PC-9 (cell line): ENCODE results near the gene FARS2. TPM values are rescaled to one million over a fixed set of nuclear protein-coding genes. Genes with fewer than 3 reads are reported as not detected.

ENCODE experiments used
- BruUV-seq: library from RNA; stranded (reverse); fragments of 400-500 nt; replicated peaks from 2 replicates; lab custom pipeline; 2021; lab: Mats Ljungman, UMichigan
- CTCF ChIA-PET: fragments of 300-600 bp; sonication (Branson Sonifier 250); formaldehyde crosslinking; loops from one replicate; lab custom pipeline; 2022; ENCODE audit warnings: antibody characterized with exemption; lab: Charles Lee
- POLR2A ChIA-PET: fragments of 300-600 bp; sonication (Branson Sonifier 250); formaldehyde crosslinking; loops from one replicate; lab custom pipeline; 2022; ENCODE audit warnings: antibody characterized with exemption; ENCODE audit not compliant: unreplicated experiment; lab: Charles Lee
- DNase-seq, 2 experiments: peaks; one replicate each; pipeline versions ENCODE4 v3.0.0 to v3.0.0-alpha.2; 2015 to 2022; ENCODE audit warnings: mixed read lengths in 1 of 2
- H2AFZ ChIP-seq: fragments of 200-600 bp; sonication (generic); 2 replicates; pipeline ENCODE4 v1.8.1; 2017; ENCODE audit warnings: antibody characterized with exemption
- H3F3A ChIP-seq: fragments of 200-600 bp; sonication (generic); 2 replicates; pipeline ENCODE4 v1.8.1; 2017; ENCODE audit warnings: antibody characterized with exemption, mild to moderate bottlenecking, low read depth; ENCODE audit not compliant: insufficient read depth
- H3K27ac ChIP-seq: fragments of 200-600 bp; sonication (generic); 2 replicates; pipeline ENCODE4 v1.6.1; 2016; ENCODE audit warnings: mixed run types
- H3K27me3 ChIP-seq: fragments of 200-600 bp; sonication (generic); 2 replicates; pipeline ENCODE4 v1.6.1; 2016; ENCODE audit warnings: low read depth, mixed run types; ENCODE audit not compliant: insufficient read depth
- H3K36me3 ChIP-seq: fragments of 200-600 bp; sonication (generic); 2 replicates; pipeline ENCODE4 v1.6.1; 2016; ENCODE audit warnings: low read depth, mixed run types
- H3K4me1 ChIP-seq: fragments of 200-600 bp; sonication (generic); replicated peaks from 2 replicates; pipeline ENCODE4 v1.6.1; 2016; ENCODE audit warnings: mixed run types; ENCODE audit not compliant: insufficient read depth
- H3K4me2 ChIP-seq: fragments of 200-600 bp; sonication (generic); 2 replicates; pipeline ENCODE4 v1.6.1; 2017; ENCODE audit warnings: mixed run types
- H3K4me3 ChIP-seq: fragments of 200-600 bp; sonication (generic); 2 replicates; pipeline ENCODE4 v1.6.1; 2016; ENCODE audit warnings: mixed run types
- H3K79me2 ChIP-seq: fragments of 200-600 bp; sonication (generic); 2 replicates; pipeline ENCODE4 v1.6.1; 2017; ENCODE audit warnings: low read depth, mixed run types
- H3K9me2 ChIP-seq: fragments of 200-600 bp; sonication (generic); 2 replicates; pipeline ENCODE4 v1.8.1; 2017; ENCODE audit warnings: mild to moderate bottlenecking; ENCODE audit not compliant: insufficient read depth
- H3K9me3 ChIP-seq: fragments of 200-600 bp; sonication (generic); 2 replicates; pipeline ENCODE4 v1.8.1; 2016; ENCODE audit warnings: low read depth; ENCODE audit not compliant: insufficient read depth
- H4K20me1 ChIP-seq: fragments of 200-600 bp; sonication (generic); 2 replicates; pipeline ENCODE4 v1.8.1; 2017; ENCODE audit not compliant: insufficient read depth
- EZH2 ChIP-seq: fragments of 200-600 bp; sonication (generic); IDR thresholded peaks from 2 replicates; pipeline ENCODE4 v1.8.0; 2017; ENCODE audit warnings: antibody characterized with exemption, low read depth
- intact Hi-C: fragments of 100-400 bp; cut with micrococcal nuclease; formaldehyde crosslinking; loops from one replicate; pipeline ENCODE4 v1.10.0; 2022; ENCODE audit not compliant: unreplicated experiment
- total RNA-seq: library from RNA; stranded (reverse); gene quantifications from 2 replicates; pipeline ENCODE4 v1.2.3, GENCODE V29; 2021
- TF ChIP-seq, protein P1 (sequence below): fragments of 200-600 bp; sonication (generic); conservative IDR thresholded peaks from 2 replicates; pipeline ENCODE4 v1.6.1; 2017; ENCODE audit warnings: mixed run types, antibody characterized with exemption, mild to moderate bottlenecking, moderate library complexity

Gene FARS2
- total RNA-seq, 1 experiment from 2014 or later, result 26.7 TPM

DNA sequence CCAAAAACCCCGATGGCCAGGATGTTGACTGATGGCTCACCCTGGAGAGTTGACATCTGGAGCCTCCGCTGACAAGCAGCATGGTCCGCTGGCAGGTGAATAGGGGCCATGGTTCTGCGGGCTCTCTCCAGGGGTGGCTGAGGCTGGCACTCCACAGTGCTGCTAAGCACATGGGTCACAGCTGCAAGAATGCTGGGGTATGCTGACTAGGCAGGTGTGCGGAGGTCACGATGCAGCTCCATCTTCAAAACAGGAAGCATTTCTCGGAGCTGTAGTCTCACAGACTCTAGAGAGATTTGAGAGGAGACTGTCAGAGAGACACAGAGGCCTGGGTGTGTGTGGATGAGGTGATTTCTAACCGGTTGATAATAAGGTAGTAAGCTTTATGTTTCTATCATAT is 403.9 kb downstream of the FARS2 start:
- ChIA-PET CTCF (no interaction called here), POLR2A (interaction anchor here (0.6 kb wide), 1 partner anchor 11 kb away, joined by 5 read pairs; no protein-coding TSS in a partner anchor)
- Histone ChIP-seq H3K4me1 (no peaks in the 10 kb centered on the region), H3K9me3 (no peaks in the 10 kb centered on the region), H3K79me2 (no peaks in the 10 kb centered on the region), H3K4me3 (no peak overlapping the region), H3K9me2 (no peaks in the 10 kb centered on the region), H3K27me3 (no peaks in the 10 kb centered on the region), H3K27ac (no peak overlapping the region), H3K4me2 (no peak overlapping the region), H3F3A (no peaks in the 10 kb centered on the region), H4K20me1 (no peaks in the 10 kb centered on the region), H2AFZ (no peak overlapping the region), H3K36me3 (no peaks in the 10 kb centered on the region)
- no peak for TF ChIP-seq EZH2
- TF ChIP-seq, protein P1, sequence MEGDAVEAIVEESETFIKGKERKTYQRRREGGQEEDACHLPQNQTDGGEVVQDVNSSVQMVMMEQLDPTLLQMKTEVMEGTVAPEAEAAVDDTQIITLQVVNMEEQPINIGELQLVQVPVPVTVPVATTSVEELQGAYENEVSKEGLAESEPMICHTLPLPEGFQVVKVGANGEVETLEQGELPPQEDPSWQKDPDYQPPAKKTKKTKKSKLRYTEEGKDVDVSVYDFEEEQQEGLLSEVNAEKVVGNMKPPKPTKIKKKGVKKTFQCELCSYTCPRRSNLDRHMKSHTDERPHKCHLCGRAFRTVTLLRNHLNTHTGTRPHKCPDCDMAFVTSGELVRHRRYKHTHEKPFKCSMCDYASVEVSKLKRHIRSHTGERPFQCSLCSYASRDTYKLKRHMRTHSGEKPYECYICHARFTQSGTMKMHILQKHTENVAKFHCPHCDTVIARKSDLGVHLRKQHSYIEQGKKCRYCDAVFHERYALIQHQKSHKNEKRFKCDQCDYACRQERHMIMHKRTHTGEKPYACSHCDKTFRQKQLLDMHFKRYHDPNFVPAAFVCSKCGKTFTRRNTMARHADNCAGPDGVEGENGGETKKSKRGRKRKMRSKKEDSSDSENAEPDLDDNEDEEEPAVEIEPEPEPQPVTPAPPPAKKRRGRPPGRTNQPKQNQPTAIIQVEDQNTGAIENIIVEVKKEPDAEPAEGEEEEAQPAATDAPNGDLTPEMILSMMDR, result no peak
- BruUV-seq, result no TSS peak
- intact Hi-C loops, result no loop called here
- DNase-seq, result no peak

DNA sequence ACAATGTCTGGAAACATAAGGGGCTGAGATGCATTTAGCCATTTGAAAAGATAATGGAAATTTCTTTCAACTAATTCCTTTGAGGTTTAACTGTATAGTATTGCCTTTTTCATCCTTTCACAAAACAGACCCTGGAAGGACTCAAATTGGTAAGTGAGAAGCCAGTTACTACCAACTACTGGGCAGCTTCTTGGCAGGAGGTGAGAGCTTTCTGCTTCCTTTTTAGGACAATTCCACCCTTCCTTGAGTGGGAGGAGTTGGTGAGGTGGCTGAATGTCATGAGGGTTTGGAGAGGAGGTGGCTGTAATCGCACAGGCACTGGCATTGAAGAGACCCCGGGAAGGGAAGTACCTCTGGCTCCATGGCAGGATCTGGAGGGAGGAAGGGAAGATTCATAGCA is 404.4 kb downstream of the FARS2 start:
- BruUV-seq, result no TSS peak
- DNase-seq, result no peak
- Histone ChIP-seq H2AFZ (no peak overlapping the region), H3K4me2 (no peak overlapping the region), H3K4me3 (no peak overlapping the region), H3K27ac (no peak overlapping the region), H3K9me3 (no peaks in the 10 kb centered on the region), H3K4me1 (no peaks in the 10 kb centered on the region), H3F3A (no peaks in the 10 kb centered on the region), H3K27me3 (no peaks in the 10 kb centered on the region), H3K36me3 (no peaks in the 10 kb centered on the region), H3K79me2 (no peaks in the 10 kb centered on the region), H4K20me1 (no peaks in the 10 kb centered on the region), H3K9me2 (no peaks in the 10 kb centered on the region)
- TF ChIP-seq, protein P1, result no peak
- no peak for TF ChIP-seq EZH2
- ChIA-PET CTCF (no interaction called here), POLR2A (no interaction called here)
- intact Hi-C loops, result no loop called here

DNA sequence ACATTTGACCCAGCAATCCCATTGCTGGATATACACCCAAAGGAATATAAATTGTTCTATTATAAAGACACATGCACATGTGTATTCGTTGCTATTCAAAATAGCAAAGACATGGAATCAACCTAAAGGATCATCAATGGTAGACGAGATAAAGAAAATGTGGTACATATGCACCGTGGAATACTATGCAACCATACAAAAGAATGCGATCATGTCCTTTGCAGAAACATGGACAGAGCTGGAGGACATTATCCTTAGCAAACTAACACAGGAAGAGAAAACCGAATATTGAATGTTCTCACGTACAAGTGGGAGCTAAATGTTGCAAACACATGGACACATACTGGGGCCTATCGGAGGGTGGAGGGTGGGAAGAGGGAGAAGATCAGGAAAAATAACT is 405.4 kb downstream of the FARS2 start:
- Histone ChIP-seq H3K79me2 (no peaks in the 10 kb centered on the region), H4K20me1 (no peaks in the 10 kb centered on the region), H3K36me3 (no peaks in the 10 kb centered on the region), H3K9me3 (no peaks in the 10 kb centered on the region), H3F3A (no peaks in the 10 kb centered on the region), H3K4me3 (no peak overlapping the region), H2AFZ (no peak overlapping the region), H3K4me1 (no peaks in the 10 kb centered on the region), H3K9me2 (no peaks in the 10 kb centered on the region), H3K27me3 (no peaks in the 10 kb centered on the region), H3K4me2 (no peak overlapping the region), H3K27ac (no peak overlapping the region)
- intact Hi-C loops, result no loop called here
- no TSS peak for BruUV-seq
- CTCF ChIA-PET, result no interaction called here
- no peak for DNase-seq
- POLR2A ChIA-PET, result no interaction called here
- no peak for TF ChIP-seq EZH2
- TF ChIP-seq, protein P1, result no peak
